ENCODE results near the gene NLRC4. TPM values are rescaled to one million over a fixed set of nuclear protein-coding genes. Genes with fewer than 3 reads are reported as not detected.

NLRC4 gene
- total and polyA plus RNA-seq, 2 of the 8 experiments (the other 6 are each of a cell fraction or from before 2014, with no cell fraction given), result not detected

GRCh38 chr2:32271063-32271462, 6.4 kb upstream of the NLRC4 start:
- 68% methylated on average over 2 of the region's 2 CpGs; no CpG with 5 or more reads in 1 of the 2 experiments for WGBS, 2 experiments (ENCODE audit: extremely low coverage in 1 of 2, insufficient coverage in 1 of 2, insufficient read length in 1 of 2, insufficient replicate concordance in 2 of 2, low coverage in 1 of 2, low lambda C conversion rate in 2 of 2, missing lambda C conversion rate in 1 of 2)
- no peak for FAIRE-seq
- no peak overlapping the region for H3K4ac ChIP-seq (replicated peaks; ENCODE audit: insufficient read length, low read depth, low read length)
- H2BK12ac ChIP-seq (ENCODE audit: low read depth, low read length), result no peak overlapping the region
- no peak overlapping the region for H3K4me2 ChIP-seq (ENCODE audit: insufficient read depth in 1 of 2, low read depth in 2 of 2, low read length in 2 of 2)
- no peak overlapping the region for H4K8ac ChIP-seq (ENCODE audit: extremely low read depth, insufficient read depth, low read length)
- H3K56ac ChIP-seq (replicated peaks; ENCODE audit: insufficient read length, low read depth, low read length), result no peak overlapping the region
- no peak overlapping the region for H3K9ac ChIP-seq (replicated peaks in 1 of 4; ENCODE audit: extremely low read depth in 1 of 4, low read depth in 3 of 4, low read length in 3 of 4)
- no peak overlapping the region for H3K18ac ChIP-seq (ENCODE audit: extremely low read depth, low read length)
- no peak overlapping the region for H3K14ac ChIP-seq (ENCODE audit: insufficient read length)
- no peak overlapping the region for H2BK15ac ChIP-seq (ENCODE audit: low read length)
- no peak overlapping the region for H2BK120ac ChIP-seq (replicated peaks; ENCODE audit: low read depth, low read length)
- no peaks in the 10 kb centered on the region for H3K23me2 ChIP-seq (ENCODE audit: low read depth, low read length)
- no peak overlapping the region for H2AFZ ChIP-seq (ENCODE audit: low read length)
- H3K27me3 ChIP-seq (replicated peaks in 1 of 4; ENCODE audit: control insufficient read depth in 3 of 4, extremely low read depth in 1 of 4, insufficient read depth in 3 of 4, low read length in 3 of 4), result no peaks in the 10 kb centered on the region
- H3K4me3 ChIP-seq (ENCODE audit: extremely low read depth in 1 of 4, insufficient read depth in 2 of 4, low read depth in 3 of 4, low read length in 4 of 4), result no peak overlapping the region
- H4K91ac ChIP-seq (replicated peaks; ENCODE audit: insufficient read length, low read length), result no peak overlapping the region
- no peak overlapping the region for H2AK5ac ChIP-seq (ENCODE audit: low read depth, low read length)
- H3K23ac ChIP-seq (ENCODE audit: insufficient read length), result no peak overlapping the region
- H3K79me2 ChIP-seq (ENCODE audit: control insufficient read depth in 1 of 2, insufficient read depth in 2 of 2, low read length in 2 of 2), result no peaks in the 10 kb centered on the region
- CTCF ChIA-PET (ENCODE audit: partially characterized antibody), result no interaction called here
- no peaks in the 10 kb centered on the region for H4K20me1 ChIP-seq (replicated peaks in 1 of 2; ENCODE audit: control insufficient read depth in 1 of 2, insufficient read depth in 2 of 2, low read length in 2 of 2)
- H3K9me3 ChIP-seq (ENCODE audit: insufficient read depth in 2 of 2, low read depth in 1 of 2, low read length in 1 of 2), result no peaks in the 10 kb centered on the region
- no peak overlapping the region for H2BK20ac ChIP-seq (ENCODE audit: low read length)
- H3K36me3 ChIP-seq (ENCODE audit: control insufficient read depth in 2 of 4, insufficient read depth in 4 of 4, low read length in 3 of 4), result no peaks in the 10 kb centered on the region
- no peak for DNase-seq (ENCODE audit: low read depth in 1 of 2, low spot score in 2 of 2)
- no peak overlapping the region for H3K27ac ChIP-seq (ENCODE audit: low read depth, low read length)
- no peaks in the 10 kb centered on the region for H3K4me1 ChIP-seq (replicated peaks in 1 of 4; ENCODE audit: control insufficient read depth in 3 of 4, insufficient read depth in 4 of 4, low read length in 3 of 4)
- POLR2A ChIA-PET (ENCODE audit: partially characterized antibody), result no interaction called here
- no peaks in the 10 kb centered on the region for H3K79me1 ChIP-seq (ENCODE audit: low read depth, low read length)
- no peak overlapping the region for H4K5ac ChIP-seq (ENCODE audit: insufficient read length, low read depth, low read length)
- H2BK5ac ChIP-seq (ENCODE audit: low read depth, low read length), result no peak overlapping the region
- no peak for TF ChIP-seq YY1 (IDR thresholded peaks at IDR 0.05; ENCODE audit: low read depth, low read length)
- no peak for TF ChIP-seq SIRT6 (IDR thresholded peaks at IDR 0.05; ENCODE audit: low read length)
- no peak for TF ChIP-seq USF2 (IDR thresholded peaks at IDR 0.05; ENCODE audit: low read length)
- TF ChIP-seq NRF1 (IDR thresholded peaks at IDR 0.05; ENCODE audit: low read depth, low read length), result no peak
- no peak for TF ChIP-seq FOSL1 (IDR thresholded peaks at IDR 0.05; ENCODE audit: insufficient read depth, low read depth, low read length)

Data from H1 (cell line).